HEK293 (cell line): ENCODE data around the gene ABCA5.
"Not testable (repeated sequence)": the region's sequence is repeated elsewhere in the genome, so short reads cannot be mapped to it uniquely, and the experiment has no call there.

Experiments
- CTCF ChIA-PET: fragments of 350-600 bp; formaldehyde crosslinking; extraction: SDS; loops from one replicate; lab custom pipeline; 2021; ENCODE audit warnings: antibody characterized with exemption; lab: Yijun Ruan, JAX
- POLR2A ChIA-PET: fragments of 300-600 bp; formaldehyde crosslinking; extraction: SDS; loops from one replicate; lab custom pipeline; 2020; ENCODE audit warnings: antibody characterized with exemption, inconsistent platforms; lab: Yijun Ruan, JAX
- H3K27ac ChIP-seq: fragments of 200-500 bp; sonication (Bioruptor generic); 2 replicates; pipeline ENCODE4 v1.5.1; 2014; ENCODE audit warnings: low read depth, low read length, control low read depth, inconsistent platforms; ENCODE audit errors: extremely low read depth
- H3K36me3 ChIP-seq, 2 experiments: fragments of 200-500 bp in 1 of 2; sonication (Bioruptor generic) in 1 of 2; 1 replicate in 1 of 2; 2 replicates in 1 of 2; pipeline ENCODE4 v1.5.1; 2014 to 2017; ENCODE audit warnings: inconsistent platforms in 2 of 2, low read length in 2 of 2; ENCODE audit not compliant: control insufficient read depth in 2 of 2, insufficient read depth in 1 of 2
- H3K4me1 ChIP-seq: fragments of 200-500 bp; sonication (Bioruptor generic); 2 replicates; pipeline ENCODE4 v1.5.1; 2014; ENCODE audit warnings: mild to moderate bottlenecking, low read length, inconsistent platforms; ENCODE audit not compliant: control insufficient read depth, insufficient read depth
- H3K4me3 ChIP-seq: 2 replicates; pipeline ENCODE4 v1.5.1; 2011; ENCODE audit warnings: low read depth, mild to moderate bottlenecking, control low read depth, low read length, moderate library complexity
- H3K9me3 ChIP-seq: fragments of 200-500 bp; sonication (Bioruptor generic); 2 replicates; pipeline ENCODE4 v1.5.1; 2014; ENCODE audit warnings: low read depth, low read length, inconsistent platforms; ENCODE audit not compliant: control insufficient read depth, insufficient read depth
- GLI2 ChIP-seq: fragments of 450-650 bp; formaldehyde crosslinking; IDR thresholded peaks from 2 replicates; pipeline ENCODE4; 2017; ENCODE audit warnings: missing biosample characterization, missing genetic modification characterization, low read depth, borderline replicate concordance
- ZBTB49 ChIP-seq: fragments of 450-650 bp; formaldehyde crosslinking; IDR thresholded peaks from 2 replicates; pipeline ENCODE4 v1.5.1; 2016; ENCODE audit warnings: missing biosample characterization, missing genetic modification characterization, low read depth
- ZFP3 ChIP-seq: fragments of 450-650 bp; formaldehyde crosslinking; IDR thresholded peaks from 2 replicates; pipeline ENCODE4 v1.5.1; 2016; ENCODE audit warnings: low read depth, missing biosample characterization, missing genetic modification characterization
- ZFP41 ChIP-seq: fragments of 450-650 bp; formaldehyde crosslinking; IDR thresholded peaks from 2 replicates; pipeline ENCODE4 v1.5.1; 2016; ENCODE audit warnings: missing biosample characterization, missing genetic modification characterization, borderline replicate concordance
- ZNF146 ChIP-seq: fragments of 450-650 bp; formaldehyde crosslinking; IDR thresholded peaks from 2 replicates; pipeline ENCODE4 v1.5.1; 2016; ENCODE audit warnings: missing biosample characterization, missing genetic modification characterization
- ZNF155 ChIP-seq: fragments of 450-650 bp; formaldehyde crosslinking; IDR thresholded peaks from 2 replicates; pipeline ENCODE4 v1.5.1; 2016; ENCODE audit warnings: missing biosample characterization, missing genetic modification characterization
- ZNF214 ChIP-seq: fragments of 450-650 bp; formaldehyde crosslinking; IDR thresholded peaks from 2 replicates; pipeline ENCODE4 v1.5.1; 2017; ENCODE audit warnings: missing biosample characterization, mild to moderate bottlenecking, missing genetic modification characterization, borderline replicate concordance
- ZNF24 ChIP-seq: fragments of 450-650 bp; formaldehyde crosslinking; IDR thresholded peaks from 2 replicates; pipeline ENCODE4 v1.5.1; 2016; ENCODE audit warnings: missing biosample characterization, missing genetic modification characterization
- ZNF416 ChIP-seq: fragments of 450-650 bp; formaldehyde crosslinking; IDR thresholded peaks from 2 replicates; pipeline ENCODE4 v1.5.1; 2016; ENCODE audit warnings: missing biosample characterization, missing genetic modification characterization
- ZNF433 ChIP-seq: fragments of 450-650 bp; formaldehyde crosslinking; IDR thresholded peaks from 2 replicates; pipeline ENCODE4 v1.5.1; 2016; ENCODE audit warnings: missing biosample characterization, missing genetic modification characterization, low read depth
- ZNF510 ChIP-seq: fragments of 450-650 bp; formaldehyde crosslinking; IDR thresholded peaks from 2 replicates; pipeline ENCODE4 v1.5.1; 2018; ENCODE audit warnings: mild to moderate bottlenecking, missing genetic modification characterization, missing biosample characterization; ENCODE audit not compliant: insufficient replicate concordance
- ZNF529 ChIP-seq: fragments of 450-650 bp; formaldehyde crosslinking; IDR thresholded peaks from 2 replicates; pipeline ENCODE4 v1.5.1; 2017; ENCODE audit warnings: missing genetic modification characterization, missing biosample characterization; ENCODE audit not compliant: insufficient replicate concordance
- ZNF639 ChIP-seq: fragments of 450-650 bp; formaldehyde crosslinking; IDR thresholded peaks from 2 replicates; pipeline ENCODE4 v1.5.1; 2016; ENCODE audit warnings: missing biosample characterization, missing genetic modification characterization
- ZNF768 ChIP-seq: fragments of 450-650 bp; formaldehyde crosslinking; IDR thresholded peaks from 2 replicates; pipeline ENCODE4 v1.5.1; 2018; ENCODE audit warnings: missing biosample characterization, mild to moderate bottlenecking, missing genetic modification characterization
- TF ChIP-seq, protein P1 (sequence below): fragments of 450-650 bp; formaldehyde crosslinking; IDR thresholded peaks from 2 replicates; pipeline ENCODE4 v1.5.1; 2016; ENCODE audit warnings: missing biosample characterization, missing genetic modification characterization
- TF ChIP-seq, protein P2 (sequence below): fragments of 450-650 bp; formaldehyde crosslinking; IDR thresholded peaks from 2 replicates; pipeline ENCODE4 v1.5.1; 2017; ENCODE audit warnings: missing biosample characterization, missing genetic modification characterization
- TF ChIP-seq, protein P3 (sequence below): fragments of 450-650 bp; formaldehyde crosslinking; IDR thresholded peaks from 2 replicates; pipeline ENCODE4 v1.5.1; 2016; ENCODE audit warnings: missing biosample characterization, missing genetic modification characterization, low read depth
- TF ChIP-seq, protein P4 (sequence below): fragments of 450-650 bp; formaldehyde crosslinking; IDR thresholded peaks from 2 replicates; pipeline ENCODE4 v1.5.1; 2016; ENCODE audit warnings: missing biosample characterization, missing genetic modification characterization

The ABCA5 gene

GRCh38 chr17:69282002-69282401 is 44.9 kb downstream of the ABCA5 start:
- TF ChIP-seq ZNF416 (tag by site-specific recombination) (no peak), ZNF24 (no peak), ZFP41 (no peak), ZNF529 (tag by site-specific recombination) (no peak), ZNF768 (tag by site-specific recombination) (no peak), ZNF639 (tag by site-specific recombination) (no peak), ZNF510 (no peak)
- TF ChIP-seq, protein P1, sequence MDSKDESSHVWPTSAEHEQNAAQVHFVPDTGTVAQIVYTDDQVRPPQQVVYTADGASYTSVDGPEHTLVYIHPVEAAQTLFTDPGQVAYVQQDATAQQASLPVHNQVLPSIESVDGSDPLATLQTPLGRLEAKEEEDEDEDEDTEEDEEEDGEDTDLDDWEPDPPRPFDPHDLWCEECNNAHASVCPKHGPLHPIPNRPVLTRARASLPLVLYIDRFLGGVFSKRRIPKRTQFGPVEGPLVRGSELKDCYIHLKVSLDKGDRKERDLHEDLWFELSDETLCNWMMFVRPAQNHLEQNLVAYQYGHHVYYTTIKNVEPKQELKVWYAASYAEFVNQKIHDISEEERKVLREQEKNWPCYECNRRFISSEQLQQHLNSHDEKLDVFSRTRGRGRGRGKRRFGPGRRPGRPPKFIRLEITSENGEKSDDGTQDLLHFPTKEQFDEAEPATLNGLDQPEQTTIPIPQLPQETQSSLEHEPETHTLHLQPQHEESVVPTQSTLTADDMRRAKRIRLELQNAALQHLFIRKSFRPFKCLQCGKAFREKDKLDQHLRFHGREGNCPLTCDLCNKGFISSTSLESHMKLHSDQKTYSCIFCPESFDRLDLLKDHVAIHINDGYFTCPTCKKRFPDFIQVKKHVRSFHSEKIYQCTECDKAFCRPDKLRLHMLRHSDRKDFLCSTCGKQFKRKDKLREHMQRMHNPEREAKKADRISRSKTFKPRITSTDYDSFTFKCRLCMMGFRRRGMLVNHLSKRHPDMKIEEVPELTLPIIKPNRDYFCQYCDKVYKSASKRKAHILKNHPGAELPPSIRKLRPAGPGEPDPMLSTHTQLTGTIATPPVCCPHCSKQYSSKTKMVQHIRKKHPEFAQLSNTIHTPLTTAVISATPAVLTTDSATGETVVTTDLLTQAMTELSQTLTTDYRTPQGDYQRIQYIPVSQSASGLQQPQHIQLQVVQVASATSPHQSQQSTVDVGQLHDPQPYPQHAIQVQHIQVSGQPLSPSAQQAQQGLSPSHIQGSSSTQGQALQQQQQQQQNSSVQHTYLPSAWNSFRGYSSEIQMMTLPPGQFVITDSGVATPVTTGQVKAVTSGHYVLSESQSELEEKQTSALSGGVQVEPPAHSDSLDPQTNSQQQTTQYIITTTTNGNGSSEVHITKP (tag by site-specific recombination): no peak
- TF ChIP-seq, protein P2, sequence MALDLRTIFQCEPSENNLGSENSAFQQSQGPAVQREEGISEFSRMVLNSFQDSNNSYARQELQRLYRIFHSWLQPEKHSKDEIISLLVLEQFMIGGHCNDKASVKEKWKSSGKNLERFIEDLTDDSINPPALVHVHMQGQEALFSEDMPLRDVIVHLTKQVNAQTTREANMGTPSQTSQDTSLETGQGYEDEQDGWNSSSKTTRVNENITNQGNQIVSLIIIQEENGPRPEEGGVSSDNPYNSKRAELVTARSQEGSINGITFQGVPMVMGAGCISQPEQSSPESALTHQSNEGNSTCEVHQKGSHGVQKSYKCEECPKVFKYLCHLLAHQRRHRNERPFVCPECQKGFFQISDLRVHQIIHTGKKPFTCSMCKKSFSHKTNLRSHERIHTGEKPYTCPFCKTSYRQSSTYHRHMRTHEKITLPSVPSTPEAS (tag by site-specific recombination): no peak
- TF ChIP-seq, protein P3, sequence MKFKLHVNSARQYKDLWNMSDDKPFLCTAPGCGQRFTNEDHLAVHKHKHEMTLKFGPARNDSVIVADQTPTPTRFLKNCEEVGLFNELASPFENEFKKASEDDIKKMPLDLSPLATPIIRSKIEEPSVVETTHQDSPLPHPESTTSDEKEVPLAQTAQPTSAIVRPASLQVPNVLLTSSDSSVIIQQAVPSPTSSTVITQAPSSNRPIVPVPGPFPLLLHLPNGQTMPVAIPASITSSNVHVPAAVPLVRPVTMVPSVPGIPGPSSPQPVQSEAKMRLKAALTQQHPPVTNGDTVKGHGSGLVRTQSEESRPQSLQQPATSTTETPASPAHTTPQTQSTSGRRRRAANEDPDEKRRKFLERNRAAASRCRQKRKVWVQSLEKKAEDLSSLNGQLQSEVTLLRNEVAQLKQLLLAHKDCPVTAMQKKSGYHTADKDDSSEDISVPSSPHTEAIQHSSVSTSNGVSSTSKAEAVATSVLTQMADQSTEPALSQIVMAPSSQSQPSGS (tag by site-specific recombination): no peak
- ChIA-PET CTCF (no interaction called here), POLR2A (no interaction called here)
- Histone ChIP-seq H3K4me1 (no peaks in the 10 kb centered on the region), H3K36me3 (peaks cover 19 to 28% of the 10 kb centered on the region in 2 experiments), H3K4me3 (no peak overlapping the region), H3K27ac (no peak overlapping the region), H3K9me3 (no peaks in the 10 kb centered on the region)

GRCh38 chr17:69276279-69276678 is 50.7 kb downstream of the ABCA5 start:
- H3K4me1 ChIP-seq, H3K36me3 ChIP-seq, H3K4me3 ChIP-seq, H3K27ac ChIP-seq, H3K9me3 ChIP-seq, CTCF ChIA-PET, POLR2A ChIA-PET: not testable (repeated sequence)
- TF ChIP-seq ZNF146 (tag by site-specific recombination): peak; percentile 83
- TF ChIP-seq, protein P4, sequence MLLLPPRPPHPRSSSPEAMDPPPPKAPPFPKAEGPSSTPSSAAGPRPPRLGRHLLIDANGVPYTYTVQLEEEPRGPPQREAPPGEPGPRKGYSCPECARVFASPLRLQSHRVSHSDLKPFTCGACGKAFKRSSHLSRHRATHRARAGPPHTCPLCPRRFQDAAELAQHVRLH (tag by site-specific recombination): 0 out of 2 replicates have a peak, but pooled peaks have one; percentile 46

DNA sequence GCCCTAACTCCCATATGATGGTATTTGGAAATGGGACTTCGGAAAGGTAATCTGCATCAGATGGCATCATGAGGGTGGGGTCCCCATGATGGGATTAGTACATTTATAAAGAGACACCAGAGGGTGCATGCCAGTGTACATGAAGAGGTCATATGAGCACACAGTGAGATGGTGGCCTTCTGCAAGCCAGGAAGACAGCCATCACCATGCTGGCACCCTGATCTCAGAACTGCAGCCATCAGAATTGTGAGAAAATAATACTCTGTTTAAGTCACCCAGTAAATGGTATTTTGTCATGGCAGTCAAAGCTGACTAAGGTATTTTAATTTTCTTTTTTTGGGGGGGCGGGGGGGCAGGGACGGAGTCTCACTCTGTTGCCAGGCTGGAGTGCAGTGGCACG is 51.2 kb downstream of the ABCA5 start:
- POLR2A ChIA-PET: no interaction called here
- Histone ChIP-seq H3K9me3 (no peaks in the 10 kb centered on the region), H3K36me3 (peaks cover 0 to 2% of the 10 kb centered on the region in 2 experiments), H3K4me1 (no peaks in the 10 kb centered on the region), H3K4me3 (no peak overlapping the region), H3K27ac (no peak overlapping the region)
- CTCF ChIA-PET: no interaction called here
- no peak for TF ChIP-seq GLI2 (tag by site-specific recombination)
- TF ChIP-seq ZFP3 (tag by site-specific recombination): no peak
- TF ChIP-seq ZNF155 (tag by site-specific recombination): no peak
- TF ChIP-seq ZNF146 (tag by site-specific recombination): no peak
- TF ChIP-seq ZNF214: no peak
- no peak for TF ChIP-seq ZFP41
- no peak for TF ChIP-seq ZNF433
- no peak for TF ChIP-seq ZBTB49
